Measurements from ENCODE around the gene SIX1.
A peak's percentile ranks its signal among the peaks of the same experiment; 100 is the strongest.

The SIX1 gene

DNA sequence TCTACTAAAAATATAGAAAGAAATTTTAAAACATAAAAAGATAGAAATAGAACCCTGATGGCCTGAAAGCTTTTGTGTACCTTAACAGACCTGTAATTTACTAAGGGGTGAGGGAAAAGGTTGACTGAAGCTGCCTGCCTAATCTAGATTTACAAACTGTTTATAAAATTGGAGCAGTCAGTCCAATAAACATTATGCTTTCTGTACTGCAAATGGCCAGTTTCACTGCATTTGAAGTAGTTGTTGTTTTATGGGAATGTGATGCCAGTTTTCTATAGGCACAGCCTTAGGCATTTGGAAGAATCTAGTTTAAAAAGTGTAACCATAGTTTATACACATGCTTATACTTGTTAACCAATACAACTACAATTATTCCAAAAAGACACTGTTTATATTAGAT lies 19.1 kb downstream of the SIX1 start:
- no peak overlapping the region for H3K4me3 ChIP-seq (ENCODE audit: control insufficient read depth, low read depth, low read length)
- DNase-seq (ENCODE audit: low read depth) = no peak
- TF ChIP-seq CTCF (conservative IDR thresholded peaks at IDR 0.05; ENCODE audit: control insufficient read depth, insufficient read depth, low read depth, low read length) = no peak

DNA sequence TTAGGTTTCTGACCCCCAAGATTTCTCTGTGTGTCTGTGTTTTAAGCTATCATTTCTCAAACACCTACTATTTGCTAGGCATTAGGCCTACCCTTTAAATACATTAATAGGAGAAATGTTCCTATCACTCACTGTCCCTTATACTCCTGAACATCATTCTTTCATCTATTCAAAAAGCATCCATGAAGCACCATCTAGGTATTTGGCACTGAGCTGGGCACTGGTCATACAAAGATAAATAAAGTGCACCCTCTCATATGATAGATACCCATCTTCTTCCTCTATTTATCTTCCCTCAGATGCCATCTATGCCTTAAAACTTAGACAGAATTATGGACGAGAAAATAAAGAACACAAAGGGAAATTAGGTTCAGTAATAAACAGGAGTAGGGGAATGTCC lies 20.4 kb downstream of the SIX1 start:
- DNase-seq (ENCODE audit: low read depth) = no peak
- H3K4me3 ChIP-seq (ENCODE audit: control insufficient read depth, low read depth, low read length) = no peak overlapping the region
- no peak for TF ChIP-seq CTCF (conservative IDR thresholded peaks at IDR 0.05; ENCODE audit: control insufficient read depth, insufficient read depth, low read depth, low read length)

GRCh38 chr14:60622917-60623257 lies 26.4 kb downstream of the SIX1 start:
- H3K4me3 ChIP-seq (ENCODE audit: control insufficient read depth, low read depth, low read length) = no peak overlapping the region
- peak; percentile 91 for DNase-seq (ENCODE audit: low read depth)
- no peak for TF ChIP-seq CTCF (conservative IDR thresholded peaks at IDR 0.05; ENCODE audit: control insufficient read depth, insufficient read depth, low read depth, low read length)

GRCh38 chr14:60622210-60622916 lies 26.9 kb downstream of the SIX1 start:
- peak; percentile 80 for DNase-seq (ENCODE audit: low read depth)
- no peak overlapping the region for H3K4me3 ChIP-seq (ENCODE audit: control insufficient read depth, low read depth, low read length)
- TF ChIP-seq CTCF (conservative IDR thresholded peaks at IDR 0.05; ENCODE audit: control insufficient read depth, insufficient read depth, low read depth, low read length) = no peak

GRCh38 chr14:60621386-60621785 lies 27.9 kb downstream of the SIX1 start:
- TF ChIP-seq CTCF (conservative IDR thresholded peaks at IDR 0.05; ENCODE audit: control insufficient read depth, insufficient read depth, low read depth, low read length) = no peak

DNA sequence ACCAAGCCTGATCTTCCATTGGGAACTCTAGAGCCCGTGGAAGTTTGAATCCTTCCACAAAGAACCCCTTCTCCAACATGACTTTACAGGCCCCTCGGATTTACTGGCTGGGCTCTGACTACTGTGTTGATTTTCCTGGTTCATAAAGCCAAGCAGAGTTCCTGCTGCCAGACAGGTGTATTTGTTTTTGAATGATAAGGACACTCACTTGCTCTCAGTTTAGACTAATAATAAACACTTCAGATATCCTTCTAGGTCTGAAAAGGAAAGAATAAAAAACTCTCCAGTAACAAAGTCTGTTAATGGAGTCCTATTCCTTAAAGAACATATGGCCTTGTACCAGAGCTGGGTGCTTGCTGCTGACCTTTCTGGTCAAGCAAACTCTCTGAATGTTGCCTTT lies 31.0 kb downstream of the SIX1 start:
- DNase-seq (ENCODE audit: low read depth) = no peak
- no peak overlapping the region for H3K4me3 ChIP-seq (ENCODE audit: control insufficient read depth, low read depth, low read length)
- TF ChIP-seq CTCF (conservative IDR thresholded peaks at IDR 0.05; ENCODE audit: control insufficient read depth, insufficient read depth, low read depth, low read length) = no peak

More at GRCh38 chr14:60621386-60621785, 27.9 kb downstream of the SIX1 start:
- no peak overlapping the region for H3K4me3 ChIP-seq (ENCODE audit: control insufficient read depth, low read depth, low read length)
- DNase-seq (ENCODE audit: low read depth) = peak; percentile 12

Data from fibroblast of mammary gland (primary cell).